HUES64 (cell line): ENCODE data around the gene COL4A2.

Source experiments
- H3K27ac ChIP-seq: 2 replicates; pipeline ENCODE4 v1.7.0; 2013; ENCODE audit warnings: low read depth, low read length, inconsistent platforms
- H3K27me3 ChIP-seq: 2 replicates; pipeline ENCODE4 v1.6.1; 2013; ENCODE audit warnings: mild to moderate bottlenecking, low read length; ENCODE audit not compliant: insufficient read depth
- H3K36me3 ChIP-seq: 2 replicates; pipeline ENCODE4 v1.6.1; 2013; ENCODE audit warnings: mild to moderate bottlenecking, low read length; ENCODE audit not compliant: insufficient read depth
- H3K4me1 ChIP-seq: 2 replicates; pipeline ENCODE4 v1.6.1; 2013; ENCODE audit warnings: mild to moderate bottlenecking, low read length, moderate library complexity; ENCODE audit not compliant: insufficient read depth
- H3K4me3 ChIP-seq: 2 replicates; pipeline ENCODE4 v1.5.1; 2013; ENCODE audit warnings: mild to moderate bottlenecking, low read length, moderate library complexity
- H3K9ac ChIP-seq: 2 replicates; pipeline ENCODE4 v1.6.1; 2013; ENCODE audit warnings: mild to moderate bottlenecking, low read depth, low read length
- H3K9me3 ChIP-seq: 2 replicates; pipeline ENCODE4 v1.6.1; 2013; ENCODE audit warnings: low read depth, low read length; ENCODE audit not compliant: insufficient read depth
- WGBS: fragments of 150-250, 120-280 bp; methylation state at CpG from one replicate; pipeline ENCODE4 v1.1.7; 2013; ENCODE audit warnings: missing lambda C conversion rate; 5-methylcytosine and 5-hydroxymethylcytosine counted together

COL4A2 gene

DNA sequence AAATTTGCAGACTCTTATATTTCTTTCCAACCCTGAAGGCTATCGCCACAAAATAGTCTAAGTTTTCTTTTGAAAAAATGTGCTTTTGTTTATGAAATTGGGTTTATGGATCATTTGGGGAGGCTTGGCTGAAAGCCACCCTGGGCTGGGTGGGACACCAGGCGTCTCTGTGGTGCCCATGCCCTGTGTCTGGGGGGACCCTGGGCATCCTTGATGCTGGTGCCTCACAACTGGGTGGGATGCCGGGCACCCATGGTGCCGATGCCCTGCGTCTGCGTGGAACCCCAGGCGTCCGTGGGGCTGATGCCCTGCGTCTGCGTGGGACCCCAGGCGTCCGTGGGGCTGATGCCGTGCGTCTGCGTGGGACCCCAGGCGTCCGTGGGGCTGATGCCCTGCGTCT, 149.5 kb downstream of the COL4A2 start:
- Histone ChIP-seq H3K4me1 (peaks cover 24% of the 10 kb centered on the region), H3K27ac (no peak overlapping the region), H3K36me3 (peaks cover 22% of the 10 kb centered on the region; the same call in 1 of the 2 replicates), H3K27me3 (no peaks in the 10 kb centered on the region), H3K9me3 (no peaks in the 10 kb centered on the region), H3K4me3 (no peak overlapping the region), H3K9ac (no peak overlapping the region)
- 97% methylated on average over 18 of the region's 18 CpGs for WGBS

DNA sequence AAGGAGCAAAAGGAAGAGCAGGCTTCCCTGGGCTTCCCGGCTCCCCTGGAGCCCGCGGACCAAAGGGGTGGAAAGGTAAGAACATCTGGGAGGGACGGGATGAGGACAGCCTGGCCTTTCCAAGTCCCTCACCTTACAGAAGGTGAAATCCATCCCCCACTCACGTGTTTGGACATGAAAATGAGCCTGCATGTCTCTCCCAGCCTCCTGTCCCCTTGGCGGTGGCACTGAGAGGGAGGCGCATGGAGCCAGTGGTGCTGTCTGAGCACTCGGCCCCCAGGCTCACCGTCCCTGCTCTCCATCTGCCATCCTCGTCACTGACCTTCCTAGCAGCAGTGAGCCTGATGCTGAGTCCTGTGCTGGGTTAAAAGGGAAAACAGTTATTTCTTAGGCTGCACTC, 150.3 kb downstream of the COL4A2 start:
- 95% methylated on average over 10 of the region's 10 CpGs for WGBS
- peaks cover 24% of the 10 kb centered on the region for H3K4me1 ChIP-seq
- H3K27me3 ChIP-seq: no peaks in the 10 kb centered on the region
- no peak overlapping the region for H3K4me3 ChIP-seq
- H3K9me3 ChIP-seq: no peaks in the 10 kb centered on the region
- no peak overlapping the region for H3K27ac ChIP-seq
- no peak overlapping the region for H3K9ac ChIP-seq
- peaks cover 29% of the 10 kb centered on the region for H3K36me3 ChIP-seq

DNA sequence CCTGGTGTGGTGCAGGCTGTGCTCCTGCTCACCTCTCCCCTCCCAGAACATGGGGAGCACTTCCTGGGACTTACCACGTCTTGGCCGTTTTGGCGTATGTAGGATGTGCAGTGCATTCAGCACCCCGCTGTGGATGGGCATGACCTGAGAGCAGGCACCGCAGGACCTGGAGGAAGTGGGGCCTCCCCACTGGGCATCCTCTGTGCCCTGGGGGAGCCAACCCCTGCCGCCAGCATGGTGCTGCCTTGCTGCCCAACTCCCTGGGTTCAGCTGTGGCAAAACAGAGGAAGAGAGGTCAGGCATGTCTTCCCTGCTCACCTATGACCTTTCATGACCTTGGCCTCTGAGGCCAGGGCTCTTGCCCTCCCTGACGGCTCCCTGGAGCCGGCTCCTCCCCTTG, 150.9 kb downstream of the COL4A2 start:
- 95% methylated on average over 8 of the region's 8 CpGs for WGBS
- H3K4me1 ChIP-seq: peaks cover 24% of the 10 kb centered on the region

DNA sequence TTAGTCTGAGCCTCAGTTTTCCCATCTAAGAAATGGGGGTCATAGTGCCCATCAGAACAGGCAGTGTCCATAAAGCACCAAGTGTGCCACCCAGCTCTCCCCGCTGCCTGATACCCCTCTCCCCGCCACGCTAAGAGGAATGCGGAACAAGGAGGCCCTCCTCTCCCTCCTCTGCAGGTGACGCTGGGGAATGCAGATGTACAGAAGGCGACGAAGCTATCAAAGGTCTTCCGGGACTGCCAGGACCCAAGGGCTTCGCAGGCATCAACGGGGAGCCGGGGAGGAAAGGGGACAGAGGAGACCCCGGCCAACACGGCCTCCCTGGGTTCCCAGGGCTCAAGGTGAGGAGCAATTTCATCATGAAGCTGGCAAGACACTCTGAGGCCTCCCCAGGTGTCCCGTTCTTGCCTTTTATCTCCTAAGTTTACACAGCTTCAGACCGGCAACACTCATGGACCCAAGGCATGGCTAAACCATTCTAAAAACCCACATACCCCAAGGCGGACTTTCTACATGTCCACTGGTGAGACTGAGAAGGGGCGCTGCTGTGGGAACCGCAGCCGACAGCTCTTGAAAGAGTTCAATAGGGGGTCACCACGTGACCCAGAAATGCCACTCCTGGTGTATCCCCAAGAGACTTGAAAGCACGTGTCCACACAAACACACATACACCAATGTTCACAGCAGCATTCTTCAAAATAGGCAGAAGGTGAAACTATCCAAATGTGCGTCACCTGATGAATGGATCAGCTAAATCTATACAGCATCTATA, 151.7 kb downstream of the COL4A2 start:
- H3K36me3 ChIP-seq: peaks cover 42% of the 10 kb centered on the region
- no peak overlapping the region for H3K27ac ChIP-seq
- H3K4me1 ChIP-seq: peaks cover 20% of the 10 kb centered on the region
- no peak overlapping the region for H3K9ac ChIP-seq
- no peak overlapping the region for H3K4me3 ChIP-seq
- WGBS: 94% methylated on average over 22 of the region's 22 CpGs
- no peaks in the 10 kb centered on the region for H3K27me3 ChIP-seq
- no peaks in the 10 kb centered on the region for H3K9me3 ChIP-seq

More for the DNA sequence above, 150.9 kb downstream of the COL4A2 start:
- H3K36me3 ChIP-seq: peaks cover 36% of the 10 kb centered on the region
- no peak overlapping the region for H3K4me3 ChIP-seq
- H3K9me3 ChIP-seq: no peaks in the 10 kb centered on the region
- no peaks in the 10 kb centered on the region for H3K27me3 ChIP-seq
- H3K27ac ChIP-seq: no peak overlapping the region
- H3K9ac ChIP-seq: no peak overlapping the region

DNA sequence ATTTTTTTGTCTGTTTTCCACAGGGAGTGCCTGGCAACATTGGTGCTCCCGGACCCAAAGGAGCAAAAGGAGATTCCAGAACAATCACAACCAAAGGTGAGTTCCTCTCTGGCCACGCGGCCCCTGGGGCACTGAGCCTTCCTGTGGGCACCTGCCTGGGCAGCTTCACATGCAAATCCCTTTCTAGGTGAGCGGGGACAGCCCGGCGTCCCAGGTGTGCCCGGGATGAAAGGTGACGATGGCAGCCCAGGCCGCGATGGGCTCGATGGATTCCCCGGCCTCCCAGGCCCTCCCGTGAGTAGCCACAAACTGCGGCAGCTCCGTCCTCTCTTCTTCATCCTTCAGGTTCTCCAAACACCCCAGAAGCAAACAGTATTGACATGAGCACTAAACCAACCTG, 155.0 kb downstream of the COL4A2 start:
- no peaks in the 10 kb centered on the region for H3K9me3 ChIP-seq
- H3K27ac ChIP-seq: no peak overlapping the region
- no peak overlapping the region for H3K4me3 ChIP-seq
- peaks cover 67% of the 10 kb centered on the region for H3K36me3 ChIP-seq
- no peaks in the 10 kb centered on the region for H3K27me3 ChIP-seq
- WGBS: 96% methylated on average over 15 of the region's 15 CpGs
- H3K4me1 ChIP-seq: no peaks in the 10 kb centered on the region
- H3K9ac ChIP-seq: no peak overlapping the region

DNA sequence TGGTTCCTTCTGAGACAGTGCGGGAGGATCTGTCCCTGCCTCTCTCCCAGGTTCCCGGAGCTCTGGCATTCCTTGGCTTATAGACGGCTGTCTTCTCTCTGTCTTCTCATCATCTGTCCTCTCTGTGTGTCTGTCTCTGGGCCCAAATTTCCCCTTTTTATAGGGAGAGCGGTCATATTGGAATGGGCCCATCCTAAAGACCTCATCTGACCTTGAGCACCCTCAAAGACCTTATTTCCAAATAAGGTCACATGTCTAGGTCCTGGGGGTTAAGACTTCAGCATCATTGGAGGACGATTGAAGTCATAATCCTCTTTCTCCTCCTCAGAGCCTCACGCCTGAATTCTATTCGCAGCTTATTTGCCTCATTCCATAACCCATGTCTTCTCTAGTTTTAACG, 156.1 kb downstream of the COL4A2 start:
- Histone ChIP-seq H3K27me3 (no peaks in the 10 kb centered on the region), H3K27ac (no peak overlapping the region), H3K4me3 (no peak overlapping the region), H3K36me3 (peaks cover 78% of the 10 kb centered on the region), H3K9ac (no peak overlapping the region), H3K4me1 (no peaks in the 10 kb centered on the region), H3K9me3 (no peaks in the 10 kb centered on the region)
- 94% methylated on average over 8 of the region's 8 CpGs for WGBS

DNA sequence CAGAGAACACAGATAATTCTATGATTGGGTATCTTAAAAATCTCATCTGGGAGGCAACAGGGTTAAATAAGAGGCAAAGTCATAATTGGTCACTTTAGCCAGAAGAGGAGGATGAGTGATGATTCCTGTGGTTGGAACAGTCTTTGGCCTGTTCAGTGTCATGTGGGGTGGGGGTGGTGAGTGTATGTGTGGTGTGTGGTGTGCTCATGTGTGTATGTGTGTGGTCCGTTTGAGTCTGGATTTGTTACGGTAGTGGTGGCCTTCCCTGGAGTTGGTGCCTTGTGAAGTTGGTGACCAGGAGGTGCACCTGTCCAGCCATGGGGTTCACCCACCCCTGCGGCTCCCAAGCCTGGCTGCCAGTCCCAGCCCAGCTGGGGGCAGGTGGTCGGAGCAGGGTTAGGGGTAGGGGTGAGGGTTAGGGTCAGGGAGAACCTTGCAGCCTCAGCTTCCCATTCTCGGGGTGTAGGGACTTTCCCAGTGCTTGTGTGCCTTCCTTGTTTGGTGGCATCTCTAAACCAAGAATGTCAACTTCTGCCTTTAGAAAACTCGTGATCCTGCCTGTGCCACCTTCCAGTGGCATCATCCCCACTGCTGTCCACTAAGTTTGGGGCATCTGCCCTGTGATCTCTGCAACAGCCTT, 156.9 kb downstream of the COL4A2 start:
- 97% methylated on average over 6 of the region's 6 CpGs for WGBS
- no peak overlapping the region for H3K4me3 ChIP-seq
- no peaks in the 10 kb centered on the region for H3K4me1 ChIP-seq
- peaks cover 79% of the 10 kb centered on the region for H3K36me3 ChIP-seq
- H3K27me3 ChIP-seq: no peaks in the 10 kb centered on the region
- H3K9me3 ChIP-seq: no peaks in the 10 kb centered on the region
- H3K9ac ChIP-seq: no peak overlapping the region; the same call in 1 of the 2 replicates
- H3K27ac ChIP-seq: no peak overlapping the region

DNA sequence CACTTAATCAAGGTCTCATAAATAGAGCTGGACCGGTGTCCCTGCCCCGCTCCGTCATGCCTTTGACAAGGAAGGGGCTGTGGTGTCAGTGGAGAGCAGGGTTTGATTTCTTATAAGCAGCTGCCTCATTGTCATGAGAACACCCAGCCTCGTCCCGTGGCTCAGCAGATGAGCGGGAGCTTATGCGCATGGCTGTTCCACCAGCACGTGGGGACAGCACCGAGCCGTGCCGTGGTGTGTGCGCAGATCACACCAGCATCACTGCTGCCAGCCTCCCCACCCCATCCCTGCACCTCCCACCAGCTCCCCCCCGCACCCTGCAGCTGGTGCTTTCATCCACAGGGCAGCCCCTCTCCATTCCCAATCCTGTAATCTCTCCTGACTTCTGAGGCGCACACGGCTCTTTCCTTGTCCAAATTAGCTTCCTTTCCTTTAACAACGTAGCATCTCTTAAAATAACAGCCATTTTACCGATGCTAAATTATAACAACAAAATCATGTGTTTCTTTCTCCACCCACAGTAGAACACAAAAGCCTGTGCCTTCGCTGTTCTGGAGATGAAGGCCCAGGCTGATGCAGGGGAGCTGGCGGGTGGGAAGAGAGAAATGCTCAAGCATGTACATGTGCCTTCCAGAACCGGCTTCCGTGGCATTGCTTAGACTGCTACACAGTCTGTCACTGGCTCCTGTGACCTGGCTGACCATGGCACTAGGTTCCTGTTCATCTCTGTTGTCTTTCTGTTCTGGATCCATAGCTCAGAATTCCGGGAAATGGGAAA, 157.7 kb downstream of the COL4A2 start:
- H3K36me3 ChIP-seq: peaks cover 82% of the 10 kb centered on the region
- H3K27ac ChIP-seq: no peak overlapping the region
- no peak overlapping the region for H3K9ac ChIP-seq

DNA sequence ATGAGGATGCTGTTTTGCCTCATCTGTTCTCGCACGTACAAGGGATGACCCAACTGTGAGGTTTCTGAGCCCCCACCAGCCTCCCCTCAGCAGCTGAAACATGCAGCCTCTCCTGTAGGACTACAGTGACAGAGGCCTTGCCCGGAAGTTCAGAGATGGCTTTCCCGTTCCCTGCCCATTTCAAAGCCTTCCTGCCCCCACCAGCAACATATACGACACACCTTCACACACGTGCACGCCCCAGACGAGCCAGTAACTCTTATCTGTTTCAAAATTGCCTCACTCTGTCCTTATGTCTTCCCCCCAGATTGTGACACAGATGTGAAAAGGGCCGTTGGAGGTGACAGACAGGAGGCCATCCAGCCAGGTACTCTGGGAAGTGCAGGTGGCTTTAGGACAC, 158.6 kb downstream of the COL4A2 start:
- 91% methylated on average over 9 of the region's 9 CpGs for WGBS
- H3K27ac ChIP-seq: no peak overlapping the region
- no peaks in the 10 kb centered on the region for H3K4me1 ChIP-seq
- H3K36me3 ChIP-seq: peaks cover 82% of the 10 kb centered on the region
- no peaks in the 10 kb centered on the region for H3K9me3 ChIP-seq
- H3K4me3 ChIP-seq: no peak overlapping the region
- no peak overlapping the region for H3K9ac ChIP-seq
- H3K27me3 ChIP-seq: no peaks in the 10 kb centered on the region

More for the DNA sequence above, 157.7 kb downstream of the COL4A2 start:
- Histone ChIP-seq H3K4me1 (no peaks in the 10 kb centered on the region), H3K9me3 (no peaks in the 10 kb centered on the region), H3K27me3 (no peaks in the 10 kb centered on the region), H3K4me3 (no peak overlapping the region)
- WGBS: 94% methylated on average over 21 of the region's 22 CpGs

DNA sequence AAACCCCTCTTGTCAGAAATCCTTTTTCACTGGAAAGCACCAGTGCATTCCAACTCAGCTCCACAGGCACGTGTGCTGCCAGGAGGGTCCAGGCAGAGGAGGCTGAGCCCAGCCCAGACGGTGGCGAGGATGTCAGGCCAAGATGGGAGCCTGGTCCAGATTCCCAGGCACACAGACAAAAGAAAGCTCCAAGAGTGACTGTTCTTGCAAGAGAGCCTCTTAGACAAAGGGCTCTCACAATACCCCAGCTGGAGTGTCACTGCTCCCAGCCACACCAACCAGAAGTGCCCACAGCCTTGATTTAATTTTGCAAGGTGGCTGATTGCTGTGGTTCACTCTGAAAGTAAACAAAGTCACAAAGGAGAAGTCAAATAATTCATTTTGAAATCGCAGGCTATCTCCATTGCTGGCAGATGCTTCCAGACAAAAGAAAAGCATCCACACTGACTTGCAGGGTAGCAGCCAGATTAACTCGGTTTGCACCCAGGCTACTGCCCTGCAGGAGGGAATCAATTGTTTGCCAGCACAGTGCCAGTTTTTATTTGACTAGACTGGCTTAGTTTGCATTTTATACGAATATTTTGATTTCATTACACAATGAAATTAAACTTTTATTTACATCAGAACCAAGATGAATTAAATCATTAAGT, 159.3 kb downstream of the COL4A2 start:
- Histone ChIP-seq H3K4me3 (no peak overlapping the region), H3K4me1 (no peaks in the 10 kb centered on the region), H3K27me3 (no peaks in the 10 kb centered on the region), H3K36me3 (peaks cover 83% of the 10 kb centered on the region), H3K9me3 (no peaks in the 10 kb centered on the region), H3K9ac (no peak overlapping the region), H3K27ac (no peak overlapping the region)
- 82% methylated on average over 6 of the region's 6 CpGs for WGBS
